NCI-H146 (cell line): ENCODE results near the gene MLXIP.

Experiments used
- DNase-seq: peaks from one replicate; lab custom pipeline; 2025; lab: John Stamatoyannopoulos, UW

Gene MLXIP

DNA sequence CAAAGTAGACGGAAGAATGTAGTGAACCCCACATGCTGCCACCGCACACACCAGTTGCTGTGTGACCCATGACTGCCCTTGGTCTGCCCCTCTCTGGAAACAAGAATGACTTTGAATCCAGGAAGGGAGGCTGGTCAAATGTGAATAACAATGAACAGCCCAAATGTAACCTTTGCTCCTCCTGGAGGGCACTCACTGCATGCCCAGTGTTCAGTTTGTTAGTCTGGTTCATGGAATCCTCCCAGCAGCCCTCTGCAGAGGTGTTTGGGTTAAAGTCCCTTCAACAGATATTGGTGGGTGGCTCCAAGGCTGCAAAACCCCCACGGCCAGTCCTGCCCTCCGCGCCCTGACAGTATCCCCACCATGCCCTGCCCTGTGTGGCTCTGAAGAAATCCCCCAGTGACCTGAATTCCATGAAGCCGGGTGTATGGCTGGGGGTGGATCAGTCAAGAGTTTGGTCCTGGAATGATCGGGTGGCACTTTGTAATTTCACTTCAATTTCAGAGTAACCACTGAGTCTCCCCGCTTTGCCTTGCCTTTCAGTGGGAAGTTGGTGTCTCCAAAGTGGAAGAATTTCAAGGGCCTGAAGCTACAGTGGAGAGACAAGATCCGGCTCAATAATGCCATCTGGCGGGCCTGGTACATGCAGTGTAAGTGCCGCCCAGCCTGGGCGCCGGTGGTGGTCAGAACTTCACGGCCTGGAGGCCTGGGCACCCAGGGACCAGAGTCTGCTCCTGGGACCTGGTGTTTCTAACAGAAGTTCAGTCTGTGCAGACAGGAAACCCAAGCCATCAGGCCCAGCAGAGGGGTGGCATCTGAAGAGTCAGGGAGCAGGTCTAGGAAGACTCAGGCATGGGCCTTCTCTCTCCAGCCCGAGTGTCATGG is 48.4 kb downstream of the MLXIP start:
- DNase-seq: no peak

GRCh38 chr12:122127839-122128238 is 49.3 kb downstream of the MLXIP start:
- no peak for DNase-seq

DNA sequence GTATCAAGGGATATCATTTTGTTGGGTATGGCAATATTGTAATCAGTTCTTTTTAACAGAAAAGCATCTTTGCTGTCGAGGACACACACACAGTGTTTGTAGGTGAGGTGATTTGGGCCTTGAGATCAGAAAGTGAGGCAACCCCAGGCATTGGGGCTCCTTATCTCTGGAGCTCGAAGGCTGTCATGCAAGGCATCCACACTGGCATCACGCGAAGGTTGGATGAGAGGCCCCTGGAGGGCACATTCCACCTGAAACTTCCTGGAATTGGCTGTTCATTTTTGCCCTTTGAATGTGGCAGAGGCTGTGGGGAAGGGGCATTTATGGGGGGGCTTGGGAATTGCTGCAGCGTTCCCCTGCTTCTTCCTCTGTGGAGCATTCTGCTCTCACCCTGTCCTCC is 49.9 kb downstream of the MLXIP start:
- DNase-seq: no peak

- DNase-seq: no peak
Observed at GRCh38 chr12:122129131-122129530, 50.6 kb downstream of the MLXIP start.

DNA sequence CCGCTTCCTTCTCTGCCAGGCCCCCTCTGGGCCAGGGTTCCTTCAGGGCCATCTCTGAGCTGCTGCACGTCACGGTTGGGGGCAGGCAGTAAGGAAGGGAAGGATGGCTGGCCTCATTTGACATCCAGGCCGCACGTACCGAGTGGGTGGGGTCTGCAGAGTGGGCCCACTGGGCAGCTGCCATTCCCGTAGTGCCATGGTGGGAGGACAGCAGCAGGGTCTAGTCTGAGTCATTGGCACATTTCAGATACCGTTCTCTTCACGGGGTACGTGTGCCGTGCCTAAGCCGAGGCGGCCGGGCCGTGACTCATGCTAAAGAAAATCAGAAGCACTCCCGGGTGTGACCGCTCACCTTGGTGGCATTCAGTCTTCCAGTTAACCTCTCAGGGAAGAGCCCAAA is 51.6 kb downstream of the MLXIP start:
- DNase-seq: no peak

DNA sequence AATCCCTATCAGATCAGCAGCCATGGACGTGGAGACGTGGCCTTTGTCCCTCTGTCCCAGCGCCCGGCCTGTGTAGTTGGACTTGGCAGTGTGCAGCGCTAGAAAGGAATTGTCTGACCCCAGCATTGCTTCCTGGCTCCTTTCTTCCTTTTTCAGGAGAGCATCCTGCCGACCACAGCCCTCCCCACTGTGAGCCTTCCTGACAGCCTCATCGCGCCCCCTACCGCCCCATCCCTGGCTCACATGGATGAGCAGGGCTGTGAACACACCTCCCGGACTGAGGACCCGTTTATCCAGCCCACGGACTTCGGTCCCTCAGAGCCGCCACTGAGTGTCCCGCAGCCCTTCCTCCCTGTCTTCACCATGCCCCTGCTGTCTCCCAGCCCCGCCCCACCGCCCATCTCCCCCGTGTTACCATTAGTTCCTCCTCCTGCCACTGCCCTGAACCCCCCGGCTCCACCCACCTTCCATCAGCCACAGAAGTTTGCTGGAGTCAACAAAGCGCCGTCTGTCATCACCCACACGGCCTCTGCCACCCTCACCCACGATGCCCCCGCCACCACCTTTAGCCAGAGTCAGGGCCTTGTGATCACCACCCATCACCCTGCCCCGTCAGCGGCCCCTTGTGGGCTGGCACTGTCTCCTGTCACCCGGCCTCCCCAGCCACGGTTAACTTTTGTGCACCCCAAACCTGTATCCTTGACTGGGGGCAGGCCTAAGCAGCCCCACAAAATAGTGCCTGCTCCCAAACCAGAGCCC is 54.8 kb downstream of the MLXIP start:
- DNase-seq: no peak

- no peak for DNase-seq
Observed at GRCh38 chr12:122135437-122136031, 57.0 kb downstream of the MLXIP start.

GRCh38 chr12:122137229-122137628 is 58.7 kb downstream of the MLXIP start:
- DNase-seq: no peak

DNA sequence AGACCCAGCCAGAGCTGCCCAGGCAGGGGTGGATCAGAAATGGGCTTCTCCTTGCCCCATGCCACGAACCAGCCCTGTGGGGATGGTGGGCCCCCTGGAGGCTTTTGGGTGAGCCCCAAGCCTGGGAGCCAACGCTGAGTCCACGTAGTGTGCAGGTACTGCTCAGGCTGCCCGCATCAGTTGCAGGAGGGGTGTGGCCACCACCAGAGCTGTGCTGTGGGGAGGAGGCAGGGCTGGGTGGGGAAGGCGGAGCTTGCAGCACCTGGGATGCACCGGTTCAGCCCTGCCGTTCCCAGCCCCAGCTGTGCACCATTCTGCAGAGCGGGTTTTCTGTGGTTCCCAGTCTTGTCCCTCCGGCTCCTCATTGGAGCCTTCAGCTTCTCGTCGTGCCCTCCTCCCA is 59.1 kb downstream of the MLXIP start:
- peak; percentile 28 for DNase-seq

DNA sequence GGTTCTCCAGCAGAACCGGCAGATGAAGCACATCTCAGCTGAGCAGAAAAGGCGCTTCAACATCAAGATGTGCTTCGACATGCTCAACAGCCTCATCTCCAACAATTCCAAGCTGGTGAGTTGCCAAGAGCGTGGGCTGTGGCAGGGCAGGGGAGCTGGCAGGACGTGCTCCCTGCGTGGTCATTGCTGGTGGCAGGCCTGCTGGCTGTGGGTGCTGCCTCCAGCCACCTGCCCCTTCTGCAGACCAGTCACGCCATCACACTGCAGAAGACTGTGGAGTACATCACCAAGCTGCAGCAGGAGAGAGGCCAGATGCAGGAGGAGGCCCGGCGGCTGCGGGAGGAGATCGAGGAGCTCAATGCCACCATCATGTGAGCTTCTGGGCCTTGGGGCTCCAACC is 59.6 kb downstream of the MLXIP start:
- DNase-seq: no peak

- DNase-seq: no peak
Observed at GRCh38 chr12:122138616-122139015, 60.1 kb downstream of the MLXIP start.

- no peak for DNase-seq
Observed at GRCh38 chr12:122139266-122139665, 60.7 kb downstream of the MLXIP start.

GRCh38 chr12:122139941-122140340 is 61.4 kb downstream of the MLXIP start:
- DNase-seq: no peak

DNA sequence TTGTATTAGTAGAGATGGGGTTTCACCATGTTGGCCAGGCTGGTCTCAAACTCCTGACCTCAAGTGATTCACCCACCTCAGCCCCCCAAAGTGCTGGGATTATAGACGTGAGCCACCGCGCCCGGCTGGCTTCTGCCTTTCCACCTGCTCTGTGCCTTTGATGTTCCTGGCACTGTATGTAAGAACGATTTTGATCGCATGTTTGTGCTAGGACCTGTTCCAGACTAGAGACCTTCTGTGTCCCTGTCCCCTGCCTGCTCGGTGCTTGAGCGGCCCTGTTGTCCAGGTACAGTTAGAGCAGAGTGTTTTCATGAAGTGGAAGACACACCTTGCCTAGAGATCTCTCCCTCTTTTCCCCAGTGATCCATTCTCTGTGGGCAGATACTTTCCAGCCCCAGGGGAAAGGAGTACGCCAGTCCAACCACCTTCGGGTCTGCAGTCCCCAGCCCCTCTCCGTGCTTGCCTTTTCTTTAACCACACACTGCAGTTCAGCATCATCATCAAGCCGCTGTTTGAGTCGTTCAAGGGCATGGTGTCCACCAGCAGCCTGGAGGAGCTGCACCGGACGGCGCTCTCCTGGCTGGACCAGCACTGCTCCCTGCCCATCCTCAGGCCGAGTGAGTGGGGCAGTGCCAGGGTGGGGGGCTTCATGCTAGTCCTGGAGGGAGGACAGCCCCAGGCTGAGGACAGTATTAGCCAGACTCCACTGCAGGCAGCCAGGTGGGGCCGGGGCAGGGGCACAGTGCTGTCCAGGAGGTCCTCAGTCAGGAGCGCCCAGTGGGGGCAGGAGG is 62.1 kb downstream of the MLXIP start:
- DNase-seq: no peak

DNA sequence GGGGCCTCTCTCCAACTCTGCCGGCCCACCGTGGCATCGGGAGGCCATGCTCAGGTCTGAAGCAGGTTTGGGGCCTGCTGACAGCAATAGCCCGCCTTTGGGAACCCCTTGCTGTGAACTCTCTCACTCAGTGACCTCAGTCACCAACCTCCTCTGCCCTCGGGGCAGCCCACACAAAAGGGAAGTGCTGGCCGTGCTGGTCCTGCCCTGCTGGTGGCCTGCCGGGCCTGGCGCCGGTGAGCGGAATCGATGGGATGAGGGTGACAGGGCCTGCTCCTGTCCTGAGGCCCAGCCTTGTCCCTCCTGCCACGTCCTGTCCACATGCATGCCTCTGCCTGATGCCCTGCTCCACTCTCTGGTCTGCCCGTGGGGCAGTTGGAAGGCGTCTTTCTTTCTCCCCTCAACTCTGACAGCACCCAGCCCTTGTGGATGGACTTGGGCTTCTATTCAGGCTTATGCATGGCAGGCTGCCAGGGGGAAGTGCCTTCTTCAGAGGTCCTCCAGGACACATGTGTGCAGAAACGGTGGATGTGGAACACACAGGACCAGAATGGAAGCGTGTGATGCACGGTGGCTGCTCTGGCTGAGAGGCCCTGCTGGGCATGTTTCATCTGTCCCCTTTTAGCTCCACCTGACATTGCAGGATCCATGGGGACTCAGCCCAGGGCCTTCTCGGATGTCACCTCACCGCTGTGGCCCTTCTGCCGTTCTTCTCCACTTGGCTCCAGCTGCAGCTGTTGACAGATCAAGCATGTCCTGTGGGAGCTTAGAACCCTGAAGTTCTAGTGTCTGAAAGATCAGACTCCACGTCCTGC is 63.6 kb downstream of the MLXIP start:
- no peak for DNase-seq

GRCh38 chr12:122142857-122143256 is 64.3 kb downstream of the MLXIP start:
- no peak for DNase-seq

DNA sequence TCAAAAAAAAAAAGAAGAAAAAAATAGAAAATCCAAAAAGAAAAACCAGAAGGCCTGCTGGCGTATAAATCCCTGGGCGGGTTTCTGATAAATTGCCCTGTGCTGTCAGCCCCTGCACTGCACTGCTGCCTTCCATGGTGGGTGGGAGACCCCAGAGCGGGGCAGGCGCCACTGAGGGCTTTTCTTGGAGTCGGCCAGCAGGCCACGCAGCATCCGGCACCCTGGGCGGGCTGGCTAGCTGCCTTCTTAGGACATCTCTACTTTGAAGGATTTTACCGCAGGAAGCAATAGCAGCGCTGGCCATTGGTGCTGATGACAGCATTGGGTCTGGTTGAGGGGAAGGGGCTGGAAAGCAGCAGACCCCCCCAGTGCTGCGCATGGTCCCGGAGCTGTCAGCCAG is 66.3 kb downstream of the MLXIP start:
- DNase-seq: no peak

DNA sequence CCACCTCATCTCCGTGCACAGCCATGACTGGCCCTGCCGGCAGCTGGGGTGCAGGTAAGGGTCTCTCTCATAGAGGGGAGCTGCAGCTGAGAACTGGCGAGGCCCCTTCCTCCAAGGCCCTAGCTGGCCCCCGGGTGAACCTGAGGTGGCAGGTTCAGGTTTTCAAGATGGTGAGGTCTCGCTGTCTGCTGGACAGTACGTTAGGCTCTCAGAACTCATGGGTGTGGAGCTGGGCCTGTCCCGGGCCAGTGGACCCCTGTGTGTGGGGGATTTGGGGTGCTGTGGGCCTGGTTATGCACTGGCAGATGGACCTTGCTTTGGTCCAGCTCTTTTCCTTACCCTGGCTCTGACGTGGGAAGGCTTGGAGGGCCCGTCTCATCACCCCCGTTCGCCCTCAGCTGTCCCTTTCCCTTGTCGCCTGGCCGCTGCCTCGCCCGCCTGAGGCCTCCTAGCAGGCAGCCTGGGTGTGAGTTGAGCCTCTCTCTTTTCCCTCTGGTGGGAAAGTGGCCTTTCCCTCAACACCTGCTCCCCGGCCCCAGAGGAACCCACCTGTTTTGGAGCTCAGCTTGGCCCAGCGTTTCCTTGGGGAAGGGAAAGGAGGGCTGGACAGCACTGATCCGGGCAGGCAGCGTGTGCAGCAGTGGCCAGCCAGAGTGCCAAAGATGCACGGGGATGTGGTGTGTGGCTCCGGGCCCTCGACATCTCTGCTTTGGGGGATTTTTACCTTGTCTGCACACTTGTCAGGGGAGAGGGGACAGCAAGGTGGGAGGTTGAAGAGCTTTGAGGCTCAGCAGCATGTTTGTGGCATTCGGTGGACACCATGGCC is 67.2 kb downstream of the MLXIP start:
- DNase-seq: no peak

- no peak for DNase-seq
Observed at GRCh38 chr12:122147514-122148290, 69.1 kb downstream of the MLXIP start.

GRCh38 chr12:122148657-122149056 is 70.1 kb downstream of the MLXIP start:
- DNase-seq: no peak
